ENCODE measurements around the gene CNNM4. TPM values are rescaled to one million over a fixed set of nuclear protein-coding genes. Genes with fewer than 3 reads are reported as not detected.

The CNNM4 gene
- total RNA-seq, 4 donors from 2014 or later, result 0.77 to 8.2 (median 4.7) TPM

GRCh38 chr2:96773922-96774321 is 13.2 kb downstream of the CNNM4 start:
- intact Hi-C loops (cut with DNase I; ENCODE audit: low total_unique reads), result no loop called here
- Histone ChIP-seq H3K27ac (no peak overlapping the region), H3K4me3 (no peak overlapping the region), H3K4me1 (no peaks in the 10 kb centered on the region), H3K36me3 (no peaks in the 10 kb centered on the region), H3K9me3 (no peaks in the 10 kb centered on the region), H3K27me3 (no peaks in the 10 kb centered on the region)
- no peak for DNase-seq
- TF ChIP-seq POLR2A (IDR thresholded peaks at IDR 0.05) (no peak), CTCF (IDR thresholded peaks at IDR 0.05) (no peak)

- no peaks in the 10 kb centered on the region for H3K4me1 ChIP-seq
- intact Hi-C loops (cut with DNase I; ENCODE audit: low total_unique reads), result no loop called here
- no peak for DNase-seq
- H3K27ac ChIP-seq, result no peak overlapping the region
- H3K27me3 ChIP-seq, result no peaks in the 10 kb centered on the region
- H3K9me3 ChIP-seq, result no peaks in the 10 kb centered on the region
- no peak overlapping the region for H3K4me3 ChIP-seq
- no peaks in the 10 kb centered on the region for H3K36me3 ChIP-seq
- TF ChIP-seq POLR2A (IDR thresholded peaks at IDR 0.05) (no peak), CTCF (IDR thresholded peaks at IDR 0.05) (no peak)
These were observed 14.5 kb downstream of the CNNM4 start for GRCh38 chr2:96775160-96775559.

GRCh38 chr2:96783388-96783787 is 22.7 kb downstream of the CNNM4 start:
- intact Hi-C loops (cut with DNase I; ENCODE audit: low total_unique reads), result no loop called here
- DNase-seq, result no peak
- Histone ChIP-seq H3K36me3 (no peaks in the 10 kb centered on the region), H3K4me1 (peaks cover 0 to 7% of the 10 kb centered on the region in 2 donors), H3K27ac (no peak overlapping the region), H3K4me3 (no peak overlapping the region), H3K27me3 (no peaks in the 10 kb centered on the region), H3K9me3 (no peaks in the 10 kb centered on the region)
- no peak for TF ChIP-seq CTCF (IDR thresholded peaks at IDR 0.05)
- TF ChIP-seq POLR2A (IDR thresholded peaks at IDR 0.05), result no peak

GRCh38 chr2:96787411-96787810 is 26.7 kb downstream of the CNNM4 start:
- peak overlapping the region; percentile 73 to 77 for H3K27ac ChIP-seq
- no peak overlapping the region for H3K4me3 ChIP-seq
- no peaks in the 10 kb centered on the region for H3K36me3 ChIP-seq
- H3K9me3 ChIP-seq, result no peaks in the 10 kb centered on the region
- intact Hi-C loops (cut with DNase I; ENCODE audit: low total_unique reads), result no loop called here
- DNase-seq, result no peak
- no peak for TF ChIP-seq POLR2A (IDR thresholded peaks at IDR 0.05)
- TF ChIP-seq CTCF (IDR thresholded peaks at IDR 0.05), result no peak
- H3K27me3 ChIP-seq, result no peaks in the 10 kb centered on the region
- peaks cover 0 to 12% of the 10 kb centered on the region in 2 donors for H3K4me1 ChIP-seq

GRCh38 chr2:96788442-96789244 is 27.9 kb downstream of the CNNM4 start:
- H3K9me3 ChIP-seq, result no peaks in the 10 kb centered on the region
- no peak overlapping the region for H3K4me3 ChIP-seq
- intact Hi-C loops (cut with DNase I; ENCODE audit: low total_unique reads), result no loop called here
- peak overlapping the region; percentile 73 to 77 for H3K27ac ChIP-seq
- DNase-seq, result peak; percentile 63 to 69
- no peaks in the 10 kb centered on the region for H3K27me3 ChIP-seq
- no peak for TF ChIP-seq CTCF (IDR thresholded peaks at IDR 0.05)
- TF ChIP-seq POLR2A (IDR thresholded peaks at IDR 0.05), result no peak
- H3K4me1 ChIP-seq, result peaks cover 0 to 12% of the 10 kb centered on the region in 2 donors
- no peaks in the 10 kb centered on the region for H3K36me3 ChIP-seq
